ENCODE measurements around the gene TMA16.
A peak's percentile ranks its signal among the peaks of the same experiment; 100 is the strongest.

The TMA16 gene

GRCh38 chr4:163542275-163542674, 47.8 kb downstream of the TMA16 start:
- Histone ChIP-seq H3K9ac (ENCODE audit: low read length) (no peak overlapping the region), H3K23ac (ENCODE audit: low read length) (no peak overlapping the region), H2BK120ac (ENCODE audit: low read depth, low read length) (no peak overlapping the region), H4K8ac (ENCODE audit: low read depth, low read length) (no peak overlapping the region), H3K79me2 (ENCODE audit: control insufficient read depth, insufficient read depth, low read length) (no peaks in the 10 kb centered on the region), H3K4me3 (ENCODE audit: low read length) (no peak overlapping the region), H3K4ac (ENCODE audit: low read depth, low read length) (no peak overlapping the region), H4K5ac (ENCODE audit: low read length) (no peak overlapping the region), H2BK15ac (replicated peaks; ENCODE audit: low read depth) (no peak overlapping the region), H3K18ac (ENCODE audit: low read length) (no peak overlapping the region), H3K79me1 (ENCODE audit: low read length) (no peaks in the 10 kb centered on the region), H3K4me2 (ENCODE audit: low read length) (no peak overlapping the region), H2AK5ac (ENCODE audit: low read length) (no peak overlapping the region), H3K4me1 (ENCODE audit: control insufficient read depth, low read depth, low read length) (no peaks in the 10 kb centered on the region), H3K36me3 (ENCODE audit: control insufficient read depth, insufficient read depth, low read length) (no peaks in the 10 kb centered on the region), H3K56ac (ENCODE audit: low read length) (no peak overlapping the region), H3K27ac (ENCODE audit: low read depth, low read length) (no peak overlapping the region), H3K27me3 (ENCODE audit: insufficient read depth, low read length, poor library complexity) (no peaks in the 10 kb centered on the region), H2BK5ac (ENCODE audit: low read length) (no peak overlapping the region)
- no CpG with 5 or more reads among the region's 3 CpGs for WGBS (ENCODE audit: extremely low coverage, insufficient coverage, low lambda C conversion rate)
- peak; percentile 83 for DNase-seq

GRCh38 chr4:163544407-163545038, 50.0 kb downstream of the TMA16 start:
- Histone ChIP-seq H3K27me3 (ENCODE audit: insufficient read depth, low read length, poor library complexity) (no peaks in the 10 kb centered on the region), H4K5ac (ENCODE audit: low read length) (no peak overlapping the region), H3K23ac (ENCODE audit: low read length) (no peak overlapping the region), H2BK120ac (ENCODE audit: low read depth, low read length) (no peak overlapping the region), H3K9ac (ENCODE audit: low read length) (no peak overlapping the region), H3K4me2 (ENCODE audit: low read length) (no peak overlapping the region), H3K4me1 (ENCODE audit: control insufficient read depth, low read depth, low read length) (no peaks in the 10 kb centered on the region), H2AK5ac (ENCODE audit: low read length) (no peak overlapping the region), H2BK15ac (replicated peaks; ENCODE audit: low read depth) (no peak overlapping the region), H3K79me1 (ENCODE audit: low read length) (no peaks in the 10 kb centered on the region), H3K27ac (ENCODE audit: low read depth, low read length) (no peak overlapping the region), H4K8ac (ENCODE audit: low read depth, low read length) (no peak overlapping the region), H3K79me2 (ENCODE audit: control insufficient read depth, insufficient read depth, low read length) (no peaks in the 10 kb centered on the region), H3K4me3 (ENCODE audit: low read length) (no peak overlapping the region), H3K4ac (ENCODE audit: low read depth, low read length) (no peak overlapping the region), H3K36me3 (ENCODE audit: control insufficient read depth, insufficient read depth, low read length) (no peaks in the 10 kb centered on the region), H2BK5ac (ENCODE audit: low read length) (no peak overlapping the region), H3K56ac (ENCODE audit: low read length) (no peak overlapping the region), H3K18ac (ENCODE audit: low read length) (no peak overlapping the region)
- WGBS (ENCODE audit: extremely low coverage, insufficient coverage, low lambda C conversion rate), result no CpG with 5 or more reads among the region's 12 CpGs
- DNase-seq, result peak; percentile 61

GRCh38 chr4:163548481-163549243, 54.2 kb downstream of the TMA16 start:
- Histone ChIP-seq H3K27ac (ENCODE audit: low read depth, low read length) (no peak overlapping the region), H3K79me1 (ENCODE audit: low read length) (no peaks in the 10 kb centered on the region), H3K9ac (ENCODE audit: low read length) (no peak overlapping the region), H3K4me1 (ENCODE audit: control insufficient read depth, low read depth, low read length) (no peaks in the 10 kb centered on the region), H2BK15ac (replicated peaks; ENCODE audit: low read depth) (no peak overlapping the region), H3K36me3 (ENCODE audit: control insufficient read depth, insufficient read depth, low read length) (no peaks in the 10 kb centered on the region), H2BK5ac (ENCODE audit: low read length) (no peak overlapping the region), H3K56ac (ENCODE audit: low read length) (no peak overlapping the region), H3K27me3 (ENCODE audit: insufficient read depth, low read length, poor library complexity) (no peaks in the 10 kb centered on the region), H3K4ac (ENCODE audit: low read depth, low read length) (no peak overlapping the region), H4K5ac (ENCODE audit: low read length) (no peak overlapping the region), H3K79me2 (ENCODE audit: control insufficient read depth, insufficient read depth, low read length) (no peaks in the 10 kb centered on the region), H4K8ac (ENCODE audit: low read depth, low read length) (no peak overlapping the region), H3K4me3 (ENCODE audit: low read length) (no peak overlapping the region), H3K23ac (ENCODE audit: low read length) (no peak overlapping the region), H2AK5ac (ENCODE audit: low read length) (no peak overlapping the region), H3K4me2 (ENCODE audit: low read length) (no peak overlapping the region), H2BK120ac (ENCODE audit: low read depth, low read length) (no peak overlapping the region), H3K18ac (ENCODE audit: low read length) (no peak overlapping the region)
- peak; percentile 47 for DNase-seq
- WGBS (ENCODE audit: extremely low coverage, insufficient coverage, low lambda C conversion rate), result no CpG with 5 or more reads among the region's 10 CpGs

- H3K4ac ChIP-seq (ENCODE audit: low read depth, low read length), result no peak overlapping the region
- no peaks in the 10 kb centered on the region for H3K27me3 ChIP-seq (ENCODE audit: insufficient read depth, low read length, poor library complexity)
- no peak overlapping the region for H2BK5ac ChIP-seq (ENCODE audit: low read length)
- H2BK15ac ChIP-seq (replicated peaks; ENCODE audit: low read depth), result no peak overlapping the region
- H2AK5ac ChIP-seq (ENCODE audit: low read length), result no peak overlapping the region
- H3K79me1 ChIP-seq (ENCODE audit: low read length), result no peaks in the 10 kb centered on the region
- H3K4me3 ChIP-seq (ENCODE audit: low read length), result no peak overlapping the region
- H3K36me3 ChIP-seq (ENCODE audit: control insufficient read depth, insufficient read depth, low read length), result no peaks in the 10 kb centered on the region
- H3K79me2 ChIP-seq (ENCODE audit: control insufficient read depth, insufficient read depth, low read length), result no peaks in the 10 kb centered on the region
- H3K27ac ChIP-seq (ENCODE audit: low read depth, low read length), result no peak overlapping the region
- no peak for DNase-seq
- H3K9ac ChIP-seq (ENCODE audit: low read length), result no peak overlapping the region
- WGBS (ENCODE audit: extremely low coverage, insufficient coverage, low lambda C conversion rate), result no CpG with 5 or more reads among the region's 6 CpGs
- no peak overlapping the region for H3K18ac ChIP-seq (ENCODE audit: low read length)
- no peak overlapping the region for H3K4me2 ChIP-seq (ENCODE audit: low read length)
- no peak overlapping the region for H3K56ac ChIP-seq (ENCODE audit: low read length)
- no peak overlapping the region for H4K5ac ChIP-seq (ENCODE audit: low read length)
- H2BK120ac ChIP-seq (ENCODE audit: low read depth, low read length), result no peak overlapping the region
- H4K8ac ChIP-seq (ENCODE audit: low read depth, low read length), result no peak overlapping the region
- H3K4me1 ChIP-seq (ENCODE audit: control insufficient read depth, low read depth, low read length), result no peaks in the 10 kb centered on the region
- no peak overlapping the region for H3K23ac ChIP-seq (ENCODE audit: low read length)
Observed at GRCh38 chr4:163550869-163551267, 56.4 kb downstream of the TMA16 start.

DNA sequence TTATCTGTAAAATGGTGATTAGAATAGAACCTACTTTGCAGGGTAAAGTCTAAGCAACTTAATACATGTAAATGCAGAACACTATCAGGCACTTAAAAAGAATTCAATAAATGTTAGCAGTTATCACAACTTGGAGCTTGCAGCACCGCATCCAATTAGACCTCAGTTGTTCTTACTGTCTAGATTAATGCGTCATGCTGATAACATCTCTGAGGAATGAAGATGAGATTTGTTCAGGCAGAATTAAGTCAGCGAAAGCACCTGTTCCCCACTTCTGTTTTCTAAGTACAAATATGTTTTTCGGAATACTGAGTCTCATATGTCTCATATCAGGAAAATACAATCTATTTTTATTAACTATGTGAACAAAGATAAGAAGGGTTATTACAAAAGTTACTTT, 58.7 kb downstream of the TMA16 start:
- Histone ChIP-seq H3K4me3 (ENCODE audit: low read length) (no peak overlapping the region), H3K36me3 (ENCODE audit: control insufficient read depth, insufficient read depth, low read length) (no peaks in the 10 kb centered on the region), H3K27ac (ENCODE audit: low read depth, low read length) (no peak overlapping the region), H3K4me2 (ENCODE audit: low read length) (no peak overlapping the region), H3K9ac (ENCODE audit: low read length) (no peak overlapping the region), H3K4ac (ENCODE audit: low read depth, low read length) (no peak overlapping the region), H4K8ac (ENCODE audit: low read depth, low read length) (no peak overlapping the region), H3K56ac (ENCODE audit: low read length) (no peak overlapping the region), H2BK120ac (ENCODE audit: low read depth, low read length) (no peak overlapping the region), H3K4me1 (ENCODE audit: control insufficient read depth, low read depth, low read length) (no peaks in the 10 kb centered on the region), H3K18ac (ENCODE audit: low read length) (no peak overlapping the region), H2AK5ac (ENCODE audit: low read length) (no peak overlapping the region), H2BK5ac (ENCODE audit: low read length) (no peak overlapping the region), H3K23ac (ENCODE audit: low read length) (no peak overlapping the region), H3K27me3 (ENCODE audit: insufficient read depth, low read length, poor library complexity) (no peaks in the 10 kb centered on the region), H3K79me1 (ENCODE audit: low read length) (no peaks in the 10 kb centered on the region), H3K79me2 (ENCODE audit: control insufficient read depth, insufficient read depth, low read length) (no peaks in the 10 kb centered on the region), H2BK15ac (replicated peaks; ENCODE audit: low read depth) (no peak overlapping the region), H4K5ac (ENCODE audit: low read length) (no peak overlapping the region)
- no CpG with 5 or more reads among the region's 4 CpGs for WGBS (ENCODE audit: extremely low coverage, insufficient coverage, low lambda C conversion rate)
- no peak for DNase-seq

All from mesendoderm (in vitro differentiated cells).